NCI-H146 treated with DMSO at 0.1 percent for 48 hours (cell line): Measurements from ENCODE around the gene PPP1R14C.
"Not testable (repeated sequence)": the region's sequence is repeated elsewhere in the genome, so short reads cannot be mapped to it uniquely, and the experiment has no call there.

Experiments
- DNase-seq: peaks from one replicate; lab custom pipeline; 2025; ENCODE audit not compliant: unreplicated experiment; lab: John Stamatoyannopoulos, UW

PPP1R14C gene

DNA sequence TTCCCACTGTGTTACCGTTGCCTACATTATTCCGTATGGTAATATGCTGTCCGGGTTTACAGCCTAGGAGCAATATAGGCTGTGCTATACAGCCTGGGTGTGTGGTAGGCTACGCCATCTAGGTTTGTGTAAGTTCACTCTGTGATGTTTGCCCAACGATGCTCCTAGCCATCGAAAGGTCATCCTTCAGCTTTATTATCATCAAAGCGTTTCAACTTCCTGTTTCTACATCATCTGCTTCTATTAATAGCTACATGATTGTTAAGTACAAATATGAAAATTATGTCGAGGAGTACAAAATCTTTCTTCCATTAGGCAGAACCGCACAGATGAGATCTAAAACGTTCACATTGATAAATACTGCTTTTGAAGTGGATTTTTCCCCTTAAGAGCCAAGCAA, 69.9 kb downstream of the PPP1R14C start:
- DNase-seq, result no peak

DNA sequence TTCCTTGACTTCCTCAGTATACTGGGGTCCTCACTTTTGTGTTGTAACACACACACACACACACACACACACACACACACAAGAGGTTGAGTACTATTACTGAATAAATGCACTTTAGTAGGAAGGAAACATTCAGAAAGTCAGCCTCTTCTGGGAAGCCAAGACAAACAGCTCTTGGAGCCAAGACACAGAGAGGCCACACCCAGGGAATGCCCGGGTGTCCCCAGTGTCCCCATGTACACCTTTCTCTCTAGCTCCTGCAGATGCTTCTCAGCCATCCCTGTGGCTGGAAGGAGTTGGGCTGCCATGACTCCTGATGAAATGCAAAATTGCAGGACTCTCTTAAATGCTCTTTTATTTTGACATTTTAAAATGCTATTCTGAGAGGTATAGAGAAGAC, 70.5 kb downstream of the PPP1R14C start:
- DNase-seq, result no peak

DNA sequence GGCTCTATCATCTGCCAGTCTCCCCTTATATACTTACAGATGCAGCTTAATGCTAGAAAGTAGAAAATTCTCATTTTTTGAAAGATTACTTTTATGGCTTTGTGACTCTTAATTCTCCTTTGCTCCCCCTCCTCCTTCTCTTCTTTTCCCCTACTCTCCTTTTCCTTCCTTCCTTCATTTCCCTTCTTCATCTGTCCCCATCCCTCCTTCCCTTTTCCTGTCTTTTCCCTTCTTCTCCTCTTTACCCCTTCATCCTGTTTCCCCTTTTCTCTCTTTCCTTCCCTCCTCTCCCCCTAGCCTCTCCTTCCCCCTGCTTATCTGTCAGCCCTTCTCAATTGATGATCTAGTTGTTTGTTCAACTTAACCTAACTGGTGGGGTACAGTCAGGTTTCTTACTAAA, 71.5 kb downstream of the PPP1R14C start:
- no peak for DNase-seq

DNA sequence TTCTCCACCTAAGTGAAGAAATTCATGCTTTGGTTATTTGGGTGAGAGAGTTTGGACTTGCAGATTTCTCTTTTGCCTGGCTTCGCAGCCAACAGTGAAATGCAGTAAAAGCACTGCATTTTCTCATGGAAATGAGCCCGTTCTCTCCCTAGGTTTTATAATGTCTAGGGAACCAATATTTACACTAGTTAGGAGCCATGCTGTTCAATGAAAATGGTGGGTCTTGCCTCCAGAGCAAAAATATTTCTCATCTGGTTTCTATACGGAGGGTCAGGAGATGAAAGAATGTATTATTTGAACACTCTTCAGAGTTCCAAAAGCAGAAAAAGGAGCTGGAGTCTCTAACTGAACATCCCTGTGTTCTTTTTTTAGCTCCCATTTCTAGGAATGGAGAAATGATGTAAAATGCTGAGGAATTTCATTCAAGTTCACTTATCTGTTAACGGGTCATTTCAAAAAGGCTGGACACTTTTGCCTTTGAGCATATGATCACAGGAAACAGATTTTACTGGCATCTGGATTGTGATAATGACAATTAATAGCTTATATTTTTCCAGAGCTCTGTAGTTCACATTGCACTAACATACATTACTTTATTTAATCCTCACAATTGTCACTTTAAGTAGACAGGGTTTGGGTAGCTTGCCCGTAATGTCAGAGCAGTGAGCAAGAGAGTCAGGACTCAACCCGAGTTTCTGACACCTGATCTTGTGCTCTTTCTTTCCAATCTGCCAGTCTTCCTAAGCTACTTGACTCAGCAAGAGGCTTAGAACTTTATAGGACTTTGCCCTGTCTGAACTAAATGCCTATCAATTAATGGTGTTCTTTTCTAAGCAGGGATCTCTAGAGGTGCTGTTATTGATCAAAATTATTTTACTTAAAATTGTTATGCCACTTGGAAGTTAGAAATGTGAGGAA, 78.0 kb downstream of the PPP1R14C start:
- no peak for DNase-seq

DNA sequence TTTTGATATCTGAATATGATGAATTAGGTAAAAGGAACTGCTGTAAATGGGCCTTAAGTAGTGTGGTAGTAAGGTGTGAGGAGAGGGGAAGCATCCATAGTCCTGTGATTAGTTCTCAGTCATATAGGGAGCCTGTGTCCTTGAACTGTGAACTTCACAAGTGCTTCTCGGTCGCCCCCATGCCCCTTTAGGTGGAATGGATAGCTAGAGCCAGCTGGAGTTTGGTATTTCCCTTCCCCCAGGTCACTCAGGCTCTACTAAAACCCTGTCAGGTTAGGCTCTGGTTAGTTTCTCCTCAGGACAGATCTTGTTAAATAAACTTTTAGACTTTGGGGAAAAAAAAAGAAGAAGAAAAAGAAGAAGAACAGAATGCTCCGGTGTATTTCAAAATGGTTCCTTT, 82.0 kb downstream of the PPP1R14C start:
- no peak for DNase-seq

DNA sequence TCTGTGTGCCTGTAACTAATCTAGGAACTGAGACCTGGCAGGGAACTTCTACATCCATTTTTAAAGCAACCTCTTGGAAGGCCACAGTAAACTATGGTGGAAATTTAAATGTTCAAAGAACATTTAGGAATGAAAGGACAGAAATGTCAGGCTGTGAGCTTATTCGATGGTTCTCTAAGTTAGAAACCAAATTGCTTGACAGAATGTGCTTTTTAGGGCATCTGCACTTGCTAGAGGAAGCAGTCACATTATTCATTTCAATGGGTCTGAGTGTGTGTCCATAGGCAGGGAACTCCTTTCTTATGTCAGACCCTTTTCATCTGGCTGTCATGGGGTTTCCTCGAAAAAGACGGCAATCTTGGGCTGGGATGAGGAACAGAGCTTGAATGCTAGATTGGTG, 84.4 kb downstream of the PPP1R14C start:
- no peak for DNase-seq

DNA sequence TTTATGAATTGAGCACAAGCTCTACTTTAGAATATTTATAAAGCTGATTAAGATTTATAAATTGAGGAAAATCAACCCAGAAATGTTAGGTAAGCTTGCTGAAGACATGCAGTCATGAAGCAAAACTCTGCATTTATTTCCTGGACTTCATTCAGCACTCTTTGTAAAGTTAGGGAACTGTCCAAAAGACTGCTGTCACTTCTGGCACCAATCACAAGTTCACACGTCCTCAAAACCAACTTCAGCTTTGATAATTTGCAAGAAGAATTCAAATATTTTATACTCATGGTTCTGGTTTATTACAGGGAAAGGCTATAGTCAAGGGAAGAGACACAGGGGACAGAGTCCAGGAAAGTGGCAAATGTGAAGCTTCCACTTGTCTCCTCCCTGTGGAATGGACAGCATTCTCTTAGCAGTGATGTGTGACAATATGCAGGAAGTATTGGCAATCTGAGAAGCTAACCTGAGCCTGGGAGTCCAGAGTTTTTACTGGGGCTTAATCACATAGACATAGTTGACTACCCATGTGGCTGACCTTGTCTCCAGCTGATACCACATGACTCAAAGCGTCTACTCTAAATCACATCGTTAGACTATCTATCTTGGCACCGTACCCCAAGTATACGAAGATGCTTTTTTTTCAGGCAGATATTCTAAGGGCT, 85.4 kb downstream of the PPP1R14C start:
- DNase-seq, result no peak

DNA sequence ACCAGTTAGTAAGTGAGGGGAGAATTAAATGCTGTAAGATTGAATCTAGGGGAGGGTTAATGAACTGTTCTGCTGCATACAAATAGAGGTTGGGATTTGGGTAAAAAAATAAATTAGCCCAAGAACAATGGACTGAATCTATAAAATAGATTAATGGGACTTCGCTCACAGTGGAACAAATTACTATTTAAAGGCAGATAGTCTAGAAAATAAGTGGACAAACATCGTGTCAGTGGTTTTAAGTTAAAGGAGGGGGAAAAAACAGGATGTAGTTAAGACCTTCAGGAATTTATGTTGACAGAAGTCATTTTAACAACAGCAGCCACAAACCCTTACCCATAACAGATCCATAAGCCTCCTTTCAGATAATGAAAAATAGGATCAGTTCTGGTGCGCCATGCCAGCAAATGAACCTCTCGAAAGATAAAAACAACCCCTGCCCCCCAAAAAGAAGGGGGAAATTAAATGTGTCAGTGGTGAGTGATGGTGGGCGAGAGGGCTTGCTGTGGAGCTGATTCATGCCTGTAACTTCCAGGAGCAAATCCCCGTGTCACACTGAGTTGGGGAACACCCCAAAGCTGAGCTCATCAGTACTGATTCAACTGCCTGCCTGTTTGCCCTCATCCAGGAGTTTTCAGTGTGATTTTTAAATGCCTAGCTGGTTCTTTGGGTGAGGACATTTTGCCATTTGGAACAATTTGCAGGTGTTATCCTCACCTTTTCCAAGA, 86.8 kb downstream of the PPP1R14C start:
- DNase-seq, result no peak

DNA sequence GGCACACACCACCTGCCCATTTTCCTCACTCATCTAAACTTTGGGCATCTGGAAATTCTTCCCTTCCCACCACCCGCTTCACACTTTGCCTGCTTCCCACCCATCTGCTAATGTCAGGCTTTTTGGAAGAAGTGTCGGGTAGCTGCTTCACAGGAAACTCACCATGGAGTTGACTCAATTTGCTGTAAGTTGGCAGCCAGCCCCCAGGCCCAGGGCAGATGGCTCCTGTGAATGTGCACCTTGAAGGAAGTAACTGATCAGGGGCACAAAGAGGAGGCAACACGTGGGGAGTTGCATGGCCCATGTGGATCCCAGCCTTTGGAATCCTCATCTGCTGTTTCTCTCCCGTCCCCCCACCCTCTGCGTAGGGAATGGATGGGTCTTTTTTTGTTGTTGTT, 87.3 kb downstream of the PPP1R14C start:
- DNase-seq, result no peak

DNA sequence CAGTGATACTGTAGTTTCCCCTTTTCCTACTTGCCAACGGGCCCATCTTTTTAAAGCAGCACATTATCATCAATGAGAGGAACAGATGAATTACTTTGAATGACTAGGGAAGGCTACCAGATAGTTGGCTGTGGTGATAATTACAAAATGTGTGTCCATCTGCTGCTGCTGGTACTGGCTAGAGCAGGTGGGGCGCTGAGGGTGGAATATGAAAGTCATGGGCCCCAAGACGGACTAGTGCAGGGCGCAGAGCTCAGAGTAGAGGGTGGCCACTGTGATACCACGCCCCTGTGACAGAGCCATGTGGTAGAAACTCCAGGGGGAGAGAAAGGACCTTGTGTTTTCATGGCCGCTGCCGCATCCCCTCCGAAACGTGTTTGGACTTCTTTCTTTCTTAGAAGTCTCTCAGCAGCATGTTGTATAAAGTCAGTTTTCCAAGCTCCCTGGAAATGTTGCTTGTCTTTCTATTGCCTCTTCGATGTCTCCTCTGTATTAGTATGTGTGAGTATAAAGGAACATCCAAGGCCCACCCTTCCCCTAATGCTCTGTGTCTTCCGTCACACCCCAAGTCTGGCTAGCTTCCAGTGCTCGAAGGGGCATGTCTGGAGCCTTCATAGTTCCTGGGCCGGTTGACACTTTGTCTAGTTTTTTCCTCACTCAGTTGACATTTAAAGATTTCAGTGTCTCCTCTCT, 88.1 kb downstream of the PPP1R14C start:
- no peak for DNase-seq

DNA sequence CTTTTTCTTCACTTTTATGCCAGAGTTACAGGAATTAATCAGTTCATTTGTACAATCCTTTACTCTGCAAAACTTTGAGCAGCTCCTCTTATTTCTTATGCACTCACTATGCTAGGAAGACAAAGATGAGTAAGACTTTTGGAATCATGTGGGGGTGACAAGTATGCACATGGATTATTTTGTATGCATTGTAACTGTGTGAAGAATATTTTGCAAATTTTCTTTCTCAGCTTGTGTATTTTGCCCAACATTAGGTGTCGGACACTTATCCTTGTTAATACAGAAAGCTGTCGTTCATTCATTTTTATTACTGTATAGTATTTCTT, 88.6 kb downstream of the PPP1R14C start:
- no peak for DNase-seq

DNA sequence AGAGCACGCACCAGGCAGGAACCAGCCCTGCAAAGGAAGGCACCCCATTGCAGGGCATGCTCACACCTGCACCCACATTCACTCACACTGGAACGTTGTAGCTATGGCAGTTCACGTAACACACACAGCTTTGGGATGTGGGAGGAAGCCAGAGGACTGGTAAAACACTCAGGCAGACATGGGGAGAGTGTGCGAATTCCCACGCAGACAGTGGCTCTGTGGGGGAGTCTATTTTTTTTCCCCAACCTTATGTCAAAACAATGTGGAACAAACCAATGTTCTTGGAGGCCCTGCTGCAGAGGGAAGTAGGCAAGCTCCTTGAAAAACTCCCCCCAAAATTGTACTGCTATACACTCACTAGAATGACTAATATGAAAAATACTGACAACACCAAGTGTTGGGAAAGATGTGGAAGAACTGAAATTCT, 91.0 kb downstream of the PPP1R14C start:
- no peak for DNase-seq

DNA sequence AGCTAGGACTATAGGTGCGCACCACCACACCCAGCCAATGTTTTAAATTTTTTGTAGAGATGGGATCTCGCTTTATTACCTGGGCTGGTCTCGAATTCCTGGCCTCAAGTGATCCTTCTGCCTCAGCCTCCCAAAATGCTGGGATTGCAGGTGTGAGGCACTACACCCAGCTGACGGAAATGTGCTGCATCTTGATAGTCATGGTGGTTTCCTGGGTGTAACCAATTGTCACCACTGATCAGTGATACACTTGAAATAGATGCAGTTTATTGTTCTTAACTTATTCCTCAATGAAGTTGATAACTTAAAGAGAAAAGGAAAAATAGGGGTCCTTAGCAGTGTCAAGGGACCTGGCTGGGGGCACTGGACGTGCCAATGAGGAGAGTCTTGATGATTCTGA, 92.4 kb downstream of the PPP1R14C start:
- DNase-seq, result no peak

DNA sequence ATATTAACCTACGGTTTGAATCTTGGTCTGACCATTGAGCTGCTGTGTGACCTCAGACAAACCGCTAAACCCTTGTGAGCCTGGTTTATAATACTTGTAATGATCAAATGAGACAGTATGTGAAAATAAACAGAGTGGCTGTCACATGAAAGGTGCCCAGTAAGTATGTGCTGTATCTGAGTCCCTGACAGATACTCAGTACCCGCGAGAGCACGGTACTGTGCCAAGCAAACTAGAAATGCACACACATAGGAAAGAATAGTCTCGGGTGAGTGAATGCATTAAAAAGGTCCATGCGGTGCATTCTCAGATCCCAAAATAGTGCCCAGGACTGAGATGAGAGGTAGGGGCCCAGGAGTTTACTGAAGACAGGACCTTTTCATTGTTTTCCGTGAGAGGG, 93.3 kb downstream of the PPP1R14C start:
- DNase-seq, result no peak

DNA sequence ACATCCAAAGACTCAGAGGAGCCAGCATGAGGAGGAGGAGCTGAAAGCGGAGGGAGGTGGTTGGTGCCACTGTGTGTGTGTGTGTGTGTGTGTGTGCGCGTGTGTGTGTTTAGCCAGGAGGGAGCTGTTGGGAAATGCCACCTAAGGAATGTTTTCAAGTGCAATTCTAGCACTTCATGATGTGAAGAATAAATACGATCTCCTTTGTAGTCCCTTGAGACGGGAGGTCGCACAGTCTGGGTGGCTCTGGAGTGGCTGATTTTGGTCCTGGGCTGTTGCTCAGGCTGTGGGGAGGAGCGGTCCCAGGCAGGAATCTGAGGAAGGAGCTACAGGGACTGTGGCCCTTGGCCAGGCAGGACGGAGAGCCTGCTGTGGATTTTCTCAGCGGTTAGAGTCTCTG, 93.7 kb downstream of the PPP1R14C start:
- no peak for DNase-seq

DNA sequence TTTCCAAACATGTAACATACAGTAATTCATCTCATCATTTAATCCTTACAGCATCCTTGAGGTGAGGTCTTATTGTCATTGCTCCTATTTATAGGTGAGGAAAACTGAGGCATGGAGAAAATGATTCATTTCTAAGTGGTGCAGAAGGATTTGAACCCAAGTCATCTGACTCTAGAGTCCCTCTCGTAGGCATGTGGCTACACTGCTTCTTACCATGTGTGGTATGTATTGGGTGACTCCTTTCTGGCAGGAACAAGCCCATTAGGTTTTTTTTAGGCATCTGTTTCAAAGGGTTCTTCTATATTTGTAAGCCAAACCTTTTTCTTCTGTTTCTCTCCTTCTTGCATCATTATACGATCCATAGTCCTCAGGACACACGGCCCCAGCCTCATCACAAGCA, 94.8 kb downstream of the PPP1R14C start:
- DNase-seq, result no peak

DNA sequence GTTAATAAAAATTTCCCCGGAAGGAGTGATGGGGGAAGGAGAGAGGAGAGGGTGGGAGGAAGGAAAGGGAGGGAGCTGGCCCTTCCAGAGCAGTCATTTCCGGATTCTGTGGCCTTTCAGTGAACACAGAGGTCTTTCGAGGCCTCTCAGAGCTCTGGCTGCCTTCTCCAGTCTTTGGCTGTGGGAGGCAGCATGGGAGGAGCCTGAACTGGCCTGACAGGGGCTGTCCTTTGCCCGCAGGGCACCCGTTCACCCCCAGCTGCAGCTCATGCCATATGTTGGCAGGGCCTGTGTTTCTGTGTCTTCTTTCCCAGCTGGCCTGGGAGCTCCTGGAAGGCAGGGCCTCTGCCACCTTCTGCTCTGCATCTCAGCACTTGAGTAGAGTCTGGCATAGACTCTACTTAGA, 95.5 kb downstream of the PPP1R14C start:
- DNase-seq, result no peak

DNA sequence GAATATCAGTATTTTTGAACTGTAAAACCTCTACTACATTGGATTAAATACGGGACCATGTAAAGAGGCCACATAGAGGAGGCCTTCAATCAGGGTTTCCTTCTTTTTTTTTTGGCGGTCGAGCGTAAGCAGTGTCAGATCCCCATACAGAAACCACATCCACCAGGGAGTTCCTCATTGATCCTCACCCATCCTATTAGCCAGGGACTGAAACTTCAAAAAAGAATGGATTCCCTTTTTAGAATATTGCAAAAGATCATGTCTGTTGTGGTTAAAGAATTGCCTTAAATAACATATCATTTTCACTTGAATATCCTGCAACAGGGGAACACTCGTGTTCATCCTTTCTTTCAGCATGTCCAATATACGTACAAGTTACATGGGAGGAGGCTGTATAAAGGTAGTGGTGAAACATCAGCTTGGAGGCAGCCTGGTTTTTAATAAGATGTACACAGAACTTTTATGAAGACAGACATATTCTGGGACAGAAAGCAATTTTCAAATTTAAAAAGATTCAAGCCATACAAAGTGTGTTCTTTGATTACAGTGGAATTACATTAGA, 96.1 kb downstream of the PPP1R14C start:
- no peak for DNase-seq

DNA sequence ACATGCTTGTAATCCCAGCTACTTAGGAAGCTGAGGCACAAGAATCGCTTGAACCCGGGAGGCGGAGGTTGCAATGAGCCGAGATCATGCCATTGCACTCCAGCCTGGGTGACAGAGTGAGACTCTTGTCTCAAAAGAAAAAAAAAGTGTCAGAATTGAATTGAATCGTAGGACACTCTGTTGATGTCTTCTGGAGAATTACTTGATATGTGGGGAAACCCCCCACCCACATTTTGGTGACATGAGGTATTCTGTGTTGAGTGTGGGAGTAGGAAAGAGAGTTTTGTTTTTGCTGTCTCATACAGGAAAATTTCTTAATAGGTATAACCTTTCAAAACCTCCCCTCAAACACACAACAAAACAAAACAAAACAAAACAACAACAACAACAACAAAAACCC, 98.9 kb downstream of the PPP1R14C start:
- DNase-seq, result not testable (repeated sequence)

DNA sequence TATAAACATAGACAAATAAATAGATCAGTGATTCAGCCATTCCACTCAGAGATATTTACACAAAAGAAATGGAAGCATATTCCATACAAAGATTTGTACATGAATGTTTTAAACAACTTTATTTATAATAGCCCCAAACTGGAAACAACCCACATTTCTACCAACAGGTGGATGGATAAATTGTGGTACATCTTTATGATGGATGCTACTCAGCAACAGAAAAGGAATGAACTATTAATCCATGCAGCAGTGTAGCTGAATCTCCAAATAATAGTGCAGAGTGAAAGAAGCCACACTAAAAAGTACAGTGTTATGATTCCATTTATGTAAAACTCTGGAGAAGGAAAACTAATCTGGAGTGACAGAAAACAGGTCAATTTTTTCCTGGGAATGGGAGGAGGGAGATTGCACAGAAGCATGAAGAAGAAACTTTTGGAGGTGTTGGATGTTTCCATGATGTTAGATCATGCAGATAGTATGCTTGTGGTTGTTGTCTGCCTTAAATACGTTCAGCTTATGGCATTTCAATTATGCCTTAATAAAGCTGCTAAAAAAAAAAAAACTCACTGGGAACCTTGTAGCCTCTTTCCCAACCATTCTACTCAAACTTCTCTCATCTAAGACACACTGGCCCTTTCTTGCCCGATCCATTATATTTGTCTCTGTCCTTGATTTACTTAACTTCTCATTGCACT, 100.9 kb downstream of the PPP1R14C start:
- DNase-seq, result no peak
